ENCODE results near the gene LHFPL6.

GRCh38 chr13:39580881-39581575 is 22.0 kb downstream of the LHFPL6 start:
- no peak for TF ChIP-seq CREB1 (IDR thresholded peaks at IDR 0.05; ENCODE audit: low read depth)
- no peak for TF ChIP-seq YY1 (IDR thresholded peaks at IDR 0.05; ENCODE audit: low read depth)
- no peak for TF ChIP-seq CEBPB (IDR thresholded peaks at IDR 0.05)
- TF ChIP-seq NFIC (IDR thresholded peaks at IDR 0.05) = no peak
